ENCODE results near the gene AZU1.

DNA sequence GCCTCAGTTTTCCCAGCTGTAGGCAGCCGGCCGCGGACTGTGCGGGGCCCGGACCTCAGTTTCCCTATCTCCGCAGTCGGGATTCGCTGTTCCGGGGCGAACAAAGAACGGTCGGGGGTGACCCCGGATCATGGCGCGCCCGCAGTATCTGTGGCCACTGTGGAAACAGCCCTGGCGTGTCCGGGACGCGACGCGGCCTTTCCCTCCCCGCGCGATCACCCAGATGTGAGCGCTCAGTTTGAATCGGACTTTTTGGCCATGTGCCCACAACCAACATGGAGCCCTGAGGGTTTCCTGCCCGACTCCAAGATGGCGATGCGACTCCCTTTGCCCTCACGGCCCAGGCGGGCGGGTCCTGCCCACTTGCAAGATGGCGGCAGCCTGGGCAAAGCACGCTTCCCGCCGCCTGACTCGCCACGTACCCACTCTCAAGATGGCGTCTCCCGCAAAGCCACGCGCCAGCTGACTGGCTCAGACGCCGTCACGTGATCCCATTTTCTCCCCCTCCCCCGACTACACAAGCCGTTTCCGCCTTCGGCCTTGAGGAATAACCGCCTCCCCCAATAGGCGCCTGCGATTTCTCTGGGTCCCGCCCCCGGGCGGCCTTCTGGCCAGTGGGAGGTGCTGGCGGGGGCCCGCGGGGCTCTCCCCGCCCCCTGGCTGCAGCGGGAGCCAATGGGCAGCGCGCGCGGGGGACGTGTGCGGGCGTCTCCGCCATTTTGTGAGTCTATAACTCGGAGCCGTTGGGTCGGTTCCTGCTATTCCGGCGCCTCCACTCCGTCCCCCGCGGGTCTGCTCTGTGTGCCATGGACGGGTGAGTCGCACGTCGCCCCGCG, 30.7 kb upstream of the AZU1 start, which contains the start of gene PTBP1:
- TF ChIP-seq, protein P1, sequence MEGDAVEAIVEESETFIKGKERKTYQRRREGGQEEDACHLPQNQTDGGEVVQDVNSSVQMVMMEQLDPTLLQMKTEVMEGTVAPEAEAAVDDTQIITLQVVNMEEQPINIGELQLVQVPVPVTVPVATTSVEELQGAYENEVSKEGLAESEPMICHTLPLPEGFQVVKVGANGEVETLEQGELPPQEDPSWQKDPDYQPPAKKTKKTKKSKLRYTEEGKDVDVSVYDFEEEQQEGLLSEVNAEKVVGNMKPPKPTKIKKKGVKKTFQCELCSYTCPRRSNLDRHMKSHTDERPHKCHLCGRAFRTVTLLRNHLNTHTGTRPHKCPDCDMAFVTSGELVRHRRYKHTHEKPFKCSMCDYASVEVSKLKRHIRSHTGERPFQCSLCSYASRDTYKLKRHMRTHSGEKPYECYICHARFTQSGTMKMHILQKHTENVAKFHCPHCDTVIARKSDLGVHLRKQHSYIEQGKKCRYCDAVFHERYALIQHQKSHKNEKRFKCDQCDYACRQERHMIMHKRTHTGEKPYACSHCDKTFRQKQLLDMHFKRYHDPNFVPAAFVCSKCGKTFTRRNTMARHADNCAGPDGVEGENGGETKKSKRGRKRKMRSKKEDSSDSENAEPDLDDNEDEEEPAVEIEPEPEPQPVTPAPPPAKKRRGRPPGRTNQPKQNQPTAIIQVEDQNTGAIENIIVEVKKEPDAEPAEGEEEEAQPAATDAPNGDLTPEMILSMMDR (tag by site-specific recombination; IDR thresholded peaks at IDR 0.05), result no peak
- TF ChIP-seq PATZ1 (tag by site-specific recombination; IDR thresholded peaks at IDR 0.05), result peak; percentile 64
- no peak for TF ChIP-seq ZFP37 (tag by site-specific recombination; IDR thresholded peaks at IDR 0.05)
- TF ChIP-seq ZNF114 (tag by site-specific recombination; IDR thresholded peaks at IDR 0.05), result no peak
- TF ChIP-seq ZNF530 (tag by site-specific recombination; IDR thresholded peaks at IDR 0.05; ENCODE audit: low read depth), result no peak
- no peak for TF ChIP-seq ZBTB48 (tag by site-specific recombination; IDR thresholded peaks at IDR 0.05)
- no peak for TF ChIP-seq ZNF645 (tag by site-specific recombination; IDR thresholded peaks at IDR 0.05)
- no peak for TF ChIP-seq GLI2 (tag by site-specific recombination; IDR thresholded peaks at IDR 0.05; ENCODE audit: borderline replicate concordance, low read depth)
- no peak for TF ChIP-seq ZNF610 (tag by site-specific recombination; IDR thresholded peaks at IDR 0.05; ENCODE audit: borderline replicate concordance)
- TF ChIP-seq YY1 (tag by site-specific recombination; IDR thresholded peaks at IDR 0.05), result peak; percentile 100
- TF ChIP-seq ZNF785 (tag by site-specific recombination; IDR thresholded peaks at IDR 0.05), result 0 out of 2 replicates have a peak, but pooled peaks have one; percentile 59
- peak; percentile 93 for TF ChIP-seq ZNF76 (tag by site-specific recombination; IDR thresholded peaks at IDR 0.05; ENCODE audit: borderline replicate concordance, low read depth)
- no peak for TF ChIP-seq ZNF138 (tag by site-specific recombination; IDR thresholded peaks at IDR 0.05; ENCODE audit: borderline replicate concordance)
- no peak for TF ChIP-seq ZNF23 (tag by site-specific recombination; IDR thresholded peaks at IDR 0.05; ENCODE audit: borderline replicate concordance)

All from HEK293 (cell line).